ENCODE results near the gene PMPCA. TPM values are rescaled to one million over a fixed set of nuclear protein-coding genes. Genes with fewer than 3 reads are reported as not detected.
"Not testable (repeated sequence)": the region's sequence is repeated elsewhere in the genome, so short reads cannot be mapped to it uniquely, and the experiment has no call there.

Gene PMPCA
- total RNA-seq, 1 experiment from 2014 or later = 54.9 TPM

- no peak overlapping the region for H3K4me3 ChIP-seq (ENCODE audit: low read length)
- H3K4me2 ChIP-seq (ENCODE audit: low read length) = no peak overlapping the region
- DNase-seq = no peak
- ATAC-seq = no peak
- POLR2A ChIA-PET (ENCODE audit: unreplicated experiment) = no interaction called here
- no peaks in the 10 kb centered on the region for H3K9me2 ChIP-seq (replicated peaks; ENCODE audit: low read length)
- no peak overlapping the region for H2AFZ ChIP-seq (ENCODE audit: low read length)
- H3K36me3 ChIP-seq (ENCODE audit: low read depth, low read length) = no peaks in the 10 kb centered on the region; the same call in 1 of the 2 replicates
- no peaks in the 10 kb centered on the region for H3K9me3 ChIP-seq (ENCODE audit: low read length)
- intact Hi-C loops (cut with micrococcal nuclease) = no loop called here
- CTCF ChIA-PET = no interaction called here
- peaks cover 16% of the 10 kb centered on the region for H3K79me2 ChIP-seq (ENCODE audit: low read length)
- no peaks in the 10 kb centered on the region for H3F3A ChIP-seq (ENCODE audit: low read length, unreplicated experiment)
- H3K4me1 ChIP-seq (ENCODE audit: insufficient read depth, low read length) = peaks cover 9% of the 10 kb centered on the region; the same call in 1 of the 2 replicates
- H3K27ac ChIP-seq (ENCODE audit: low read length) = no peak overlapping the region
- TF ChIP-seq CTCF (conservative IDR thresholded peaks at IDR 0.05; ENCODE audit: low read depth, low read length) = no peak
- no peak for TF ChIP-seq EZH2phosphoT487 (IDR thresholded peaks at IDR 0.05; ENCODE audit: borderline replicate concordance, low read length)
- TF ChIP-seq EZH2 (IDR thresholded peaks at IDR 0.05; ENCODE audit: low read length, unreplicated experiment) = no peak
- H4K20me1 ChIP-seq (ENCODE audit: low read length) = no peaks in the 10 kb centered on the region
- H3K9ac ChIP-seq (ENCODE audit: low read length) = no peak overlapping the region
- BruUV-seq (replicated peaks) = no TSS peak
- H3K27me3 ChIP-seq (ENCODE audit: low read length) = no peaks in the 10 kb centered on the region
Measured at GRCh38 chr9:136405481-136405880, 5.0 kb upstream of the PMPCA start.

- H3F3A ChIP-seq (ENCODE audit: low read length, unreplicated experiment); H3K4me1 ChIP-seq (ENCODE audit: insufficient read depth, low read length); BruUV-seq (replicated peaks); H3K27me3 ChIP-seq (ENCODE audit: low read length); H3K9me2 ChIP-seq (replicated peaks; ENCODE audit: low read length); ATAC-seq; H3K27ac ChIP-seq (ENCODE audit: low read length); H3K4me2 ChIP-seq (ENCODE audit: low read length); DNase-seq; H3K9me3 ChIP-seq (ENCODE audit: low read length); H4K20me1 ChIP-seq (ENCODE audit: low read length); H2AFZ ChIP-seq (ENCODE audit: low read length); intact Hi-C loops (cut with micrococcal nuclease); CTCF ChIA-PET; H3K9ac ChIP-seq (ENCODE audit: low read length); H3K4me3 ChIP-seq (ENCODE audit: low read length); POLR2A ChIA-PET (ENCODE audit: unreplicated experiment); H3K36me3 ChIP-seq (ENCODE audit: low read depth, low read length): not testable (repeated sequence)
- H3K79me2 ChIP-seq (ENCODE audit: low read length) = peaks cover 20% of the 10 kb centered on the region
Measured at GRCh38 chr9:136405904-136406303, 4.6 kb upstream of the PMPCA start.

- H4K20me1 ChIP-seq (ENCODE audit: low read length); CTCF ChIA-PET; H3K9me2 ChIP-seq (replicated peaks; ENCODE audit: low read length); intact Hi-C loops (cut with micrococcal nuclease); H3K9me3 ChIP-seq (ENCODE audit: low read length); POLR2A ChIA-PET (ENCODE audit: unreplicated experiment); DNase-seq; H3K9ac ChIP-seq (ENCODE audit: low read length); ATAC-seq; H2AFZ ChIP-seq (ENCODE audit: low read length); H3K4me3 ChIP-seq (ENCODE audit: low read length); H3K27me3 ChIP-seq (ENCODE audit: low read length); H3K36me3 ChIP-seq (ENCODE audit: low read depth, low read length); H3F3A ChIP-seq (ENCODE audit: low read length, unreplicated experiment); BruUV-seq (replicated peaks); H3K4me2 ChIP-seq (ENCODE audit: low read length); H3K27ac ChIP-seq (ENCODE audit: low read length): not testable (repeated sequence)
- peaks cover 15% of the 10 kb centered on the region; the same call in 1 of the 2 replicates for H3K4me1 ChIP-seq (ENCODE audit: insufficient read depth, low read length)
- peaks cover 32% of the 10 kb centered on the region for H3K79me2 ChIP-seq (ENCODE audit: low read length)
Measured at GRCh38 chr9:136407061-136407460, 3.4 kb upstream of the PMPCA start.

GRCh38 chr9:136407911-136408310, 2.5 kb upstream of the PMPCA start:
- H3K79me2 ChIP-seq (ENCODE audit: low read length) = peaks cover 40% of the 10 kb centered on the region
- H3K9me3 ChIP-seq (ENCODE audit: low read length) = no peaks in the 10 kb centered on the region
- no TSS peak for BruUV-seq (replicated peaks)
- no peak overlapping the region for H3K4me2 ChIP-seq (ENCODE audit: low read length)
- DNase-seq (no peak), ATAC-seq (no peak)
- ChIA-PET POLR2A (ENCODE audit: unreplicated experiment) (no interaction called here), CTCF (no interaction called here)
- peaks cover 8% of the 10 kb centered on the region; the same call in 1 of the 2 replicates for H3K36me3 ChIP-seq (ENCODE audit: low read depth, low read length)
- TF ChIP-seq EZH2phosphoT487 (IDR thresholded peaks at IDR 0.05; ENCODE audit: borderline replicate concordance, low read length) (no peak), CTCF (conservative IDR thresholded peaks at IDR 0.05; ENCODE audit: low read depth, low read length) (no peak), EZH2 (IDR thresholded peaks at IDR 0.05; ENCODE audit: low read length, unreplicated experiment) (no peak)
- no peaks in the 10 kb centered on the region for H3F3A ChIP-seq (ENCODE audit: low read length, unreplicated experiment)
- no peak overlapping the region for H2AFZ ChIP-seq (ENCODE audit: low read length)
- intact Hi-C loops (cut with micrococcal nuclease) = no loop called here
- H4K20me1 ChIP-seq (ENCODE audit: low read length) = peaks cover 10% of the 10 kb centered on the region; the same call in 1 of the 2 replicates
- H3K9ac ChIP-seq (ENCODE audit: low read length) = no peak overlapping the region
- peaks cover 18% of the 10 kb centered on the region; the same call in 1 of the 2 replicates for H3K4me1 ChIP-seq (ENCODE audit: insufficient read depth, low read length)
- H3K27me3 ChIP-seq (ENCODE audit: low read length) = no peaks in the 10 kb centered on the region
- no peak overlapping the region for H3K4me3 ChIP-seq (ENCODE audit: low read length)
- H3K27ac ChIP-seq (ENCODE audit: low read length) = no peak overlapping the region
- no peaks in the 10 kb centered on the region for H3K9me2 ChIP-seq (replicated peaks; ENCODE audit: low read length)
